Osteoblast (primary cell): ENCODE data around the gene MPPED1. TPM values are rescaled to one million over a fixed set of nuclear protein-coding genes. Genes with fewer than 3 reads are reported as not detected.

ENCODE experiments used
- DNase-seq: peaks from one replicate; pipeline ENCODE4 v3.0.0; 2011; ENCODE audit warnings: low spot score, mixed read lengths; ENCODE audit not compliant: insufficient read length; ENCODE audit errors: missing footprints
- H2AFZ ChIP-seq: 2 replicates; pipeline ENCODE4 v1.6.0; 2011; ENCODE audit warnings: mild to moderate bottlenecking, low read length
- H3K27ac ChIP-seq: 2 replicates; pipeline ENCODE4 v1.5.1; 2011; ENCODE audit warnings: mild to moderate bottlenecking, low read depth, low read length, moderate library complexity
- H3K27me3 ChIP-seq: 2 replicates; pipeline ENCODE4 v1.6.0; 2012; ENCODE audit warnings: mild to moderate bottlenecking, control low read depth, inconsistent platforms, low read length, moderate library complexity; ENCODE audit not compliant: insufficient read depth
- H3K36me3 ChIP-seq: 2 replicates; pipeline ENCODE4 v1.5.1; 2011; ENCODE audit warnings: mild to moderate bottlenecking, low read length, control low read depth, moderate library complexity; ENCODE audit not compliant: insufficient read depth
- H3K4me1 ChIP-seq: 2 replicates; pipeline ENCODE4 v1.5.1; 2011; ENCODE audit warnings: mild to moderate bottlenecking, low read length, control low read depth, moderate library complexity; ENCODE audit not compliant: insufficient read depth
- H3K4me2 ChIP-seq: 2 replicates; pipeline ENCODE4 v1.6.0; 2011; ENCODE audit warnings: mild to moderate bottlenecking, low read length; ENCODE audit not compliant: insufficient read depth
- H3K4me3 ChIP-seq: fragments of 200-600 bp; sonication (generic); 3 replicates; pipeline ENCODE4 v1.5.1; 2012; ENCODE audit warnings: mild to moderate bottlenecking, low read length, inconsistent platforms; ENCODE audit not compliant: insufficient read depth
- H3K79me2 ChIP-seq: 2 replicates; pipeline ENCODE4 v1.6.0; 2012; ENCODE audit warnings: mild to moderate bottlenecking, low read length, control low read depth, inconsistent platforms; ENCODE audit not compliant: insufficient read depth
- H3K9me3 ChIP-seq: 2 replicates; pipeline ENCODE4 v1.5.1; 2011; ENCODE audit warnings: low read depth, low read length, control low read depth
- H4K20me1 ChIP-seq: 2 replicates; pipeline ENCODE4 v1.6.0; 2012; ENCODE audit warnings: mild to moderate bottlenecking, low read length, control low read depth; ENCODE audit not compliant: insufficient read depth
- total RNA-seq: library from RNA; depleted of rRNA; stranded (reverse); fragments of >200 nt; gene quantifications from 2 replicates; pipeline ENCODE4 v1.2.3, GENCODE V29; 2012
- TF ChIP-seq, protein P1 (sequence below): IDR thresholded peaks from 2 replicates; pipeline ENCODE4 v1.5.1; 2011; ENCODE audit warnings: mild to moderate bottlenecking, low read depth, low read length, moderate library complexity; ENCODE audit errors: extremely low read depth

MPPED1 gene
- total RNA-seq, 1 donor: not detected

DNA sequence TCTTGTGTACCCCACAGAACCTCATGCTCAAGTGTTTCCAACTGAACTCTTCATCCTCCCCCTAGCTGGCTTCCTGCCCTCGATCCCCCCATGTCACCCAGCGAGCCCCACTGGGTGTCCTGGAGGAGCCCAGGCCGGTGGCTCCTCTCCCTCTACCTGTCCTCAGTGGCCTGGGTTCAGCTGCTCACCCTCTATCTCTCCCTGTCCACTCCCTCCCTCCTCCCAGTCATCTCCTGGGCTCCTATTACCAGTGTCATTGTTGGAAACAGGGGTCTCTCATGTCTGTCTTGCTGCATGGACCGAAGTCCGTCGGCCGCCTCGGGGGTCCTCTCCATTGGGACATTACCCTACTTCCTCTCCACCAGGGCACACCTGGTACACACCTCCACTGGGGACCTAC, 12.9 kb upstream of the MPPED1 start:
- Histone ChIP-seq H3K27me3 (no peaks in the 10 kb centered on the region), H3K27ac (no peak overlapping the region), H3K9me3 (no peaks in the 10 kb centered on the region), H3K79me2 (no peaks in the 10 kb centered on the region), H3K36me3 (no peaks in the 10 kb centered on the region), H3K4me3 (no peak overlapping the region), H3K4me1 (no peaks in the 10 kb centered on the region), H3K4me2 (no peak overlapping the region), H2AFZ (no peak overlapping the region), H4K20me1 (no peaks in the 10 kb centered on the region)
- TF ChIP-seq, protein P1, sequence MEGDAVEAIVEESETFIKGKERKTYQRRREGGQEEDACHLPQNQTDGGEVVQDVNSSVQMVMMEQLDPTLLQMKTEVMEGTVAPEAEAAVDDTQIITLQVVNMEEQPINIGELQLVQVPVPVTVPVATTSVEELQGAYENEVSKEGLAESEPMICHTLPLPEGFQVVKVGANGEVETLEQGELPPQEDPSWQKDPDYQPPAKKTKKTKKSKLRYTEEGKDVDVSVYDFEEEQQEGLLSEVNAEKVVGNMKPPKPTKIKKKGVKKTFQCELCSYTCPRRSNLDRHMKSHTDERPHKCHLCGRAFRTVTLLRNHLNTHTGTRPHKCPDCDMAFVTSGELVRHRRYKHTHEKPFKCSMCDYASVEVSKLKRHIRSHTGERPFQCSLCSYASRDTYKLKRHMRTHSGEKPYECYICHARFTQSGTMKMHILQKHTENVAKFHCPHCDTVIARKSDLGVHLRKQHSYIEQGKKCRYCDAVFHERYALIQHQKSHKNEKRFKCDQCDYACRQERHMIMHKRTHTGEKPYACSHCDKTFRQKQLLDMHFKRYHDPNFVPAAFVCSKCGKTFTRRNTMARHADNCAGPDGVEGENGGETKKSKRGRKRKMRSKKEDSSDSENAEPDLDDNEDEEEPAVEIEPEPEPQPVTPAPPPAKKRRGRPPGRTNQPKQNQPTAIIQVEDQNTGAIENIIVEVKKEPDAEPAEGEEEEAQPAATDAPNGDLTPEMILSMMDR: no peak
- peak; percentile 56 for DNase-seq

DNA sequence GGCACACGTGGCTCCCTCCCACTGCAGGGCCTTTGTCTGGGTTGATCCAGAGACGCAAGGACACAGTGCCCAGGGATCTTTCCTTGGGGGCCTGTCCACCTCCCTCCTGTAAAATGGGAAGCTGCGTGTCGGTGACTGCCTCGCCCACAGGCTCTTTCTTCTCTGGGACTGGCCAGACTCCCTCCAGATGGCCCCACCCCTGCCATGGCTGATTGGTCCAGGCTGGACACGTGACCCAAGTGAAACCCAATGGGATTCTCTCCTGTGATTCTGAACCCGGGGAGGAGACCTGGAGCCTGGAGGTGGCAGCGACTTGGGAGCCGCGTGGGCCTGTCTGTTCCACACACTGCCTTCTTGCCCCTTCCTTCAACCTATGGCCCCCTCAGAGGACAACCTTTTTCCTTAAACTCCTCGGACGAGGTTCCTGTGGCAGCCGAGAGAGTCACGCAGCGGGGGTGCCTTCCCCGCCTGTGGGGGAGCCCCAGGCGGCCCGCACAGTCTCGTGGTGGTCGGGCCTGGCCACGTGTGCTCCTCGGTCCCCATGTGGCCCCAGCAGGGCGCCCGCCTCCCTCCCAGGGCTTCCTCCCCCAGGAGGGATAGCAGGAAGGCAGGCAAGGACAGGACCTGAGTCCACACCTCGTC, 12.4 kb upstream of the MPPED1 start:
- Histone ChIP-seq H3K79me2 (no peaks in the 10 kb centered on the region), H3K27me3 (no peaks in the 10 kb centered on the region), H4K20me1 (no peaks in the 10 kb centered on the region), H3K36me3 (no peaks in the 10 kb centered on the region), H3K4me2 (no peak overlapping the region), H3K4me3 (no peak overlapping the region), H3K9me3 (no peaks in the 10 kb centered on the region), H2AFZ (no peak overlapping the region), H3K4me1 (no peaks in the 10 kb centered on the region), H3K27ac (no peak overlapping the region)
- peak; percentile 58 for DNase-seq
- TF ChIP-seq, protein P1: no peak

DNA sequence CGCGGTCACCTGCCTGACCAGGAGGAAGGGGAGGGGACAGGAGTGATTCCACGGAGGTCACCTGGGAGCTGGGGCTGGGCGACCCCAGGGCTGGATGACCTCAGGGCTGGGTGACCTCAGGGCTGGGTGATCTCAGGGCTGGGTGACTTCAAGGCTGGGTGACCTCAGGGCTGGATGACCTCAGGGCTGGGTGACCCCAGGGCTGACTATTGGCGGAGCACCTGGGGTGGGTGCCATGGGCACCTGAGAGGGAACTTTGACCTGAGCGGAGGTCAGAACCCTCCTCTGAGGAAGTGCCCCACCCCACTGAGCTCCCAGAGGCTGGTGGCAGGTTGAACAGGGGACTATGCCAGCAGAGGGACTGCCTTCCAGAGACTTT, 11.8 kb upstream of the MPPED1 start:
- H3K36me3 ChIP-seq: no peaks in the 10 kb centered on the region
- H3K4me3 ChIP-seq: no peak overlapping the region
- H4K20me1 ChIP-seq: no peaks in the 10 kb centered on the region
- no peaks in the 10 kb centered on the region for H3K9me3 ChIP-seq
- H3K27ac ChIP-seq: no peak overlapping the region
- TF ChIP-seq, protein P1: no peak
- H3K27me3 ChIP-seq: no peaks in the 10 kb centered on the region
- DNase-seq: no peak
- H3K4me2 ChIP-seq: no peak overlapping the region
- H3K79me2 ChIP-seq: no peaks in the 10 kb centered on the region
- no peaks in the 10 kb centered on the region for H3K4me1 ChIP-seq
- H2AFZ ChIP-seq: no peak overlapping the region

DNA sequence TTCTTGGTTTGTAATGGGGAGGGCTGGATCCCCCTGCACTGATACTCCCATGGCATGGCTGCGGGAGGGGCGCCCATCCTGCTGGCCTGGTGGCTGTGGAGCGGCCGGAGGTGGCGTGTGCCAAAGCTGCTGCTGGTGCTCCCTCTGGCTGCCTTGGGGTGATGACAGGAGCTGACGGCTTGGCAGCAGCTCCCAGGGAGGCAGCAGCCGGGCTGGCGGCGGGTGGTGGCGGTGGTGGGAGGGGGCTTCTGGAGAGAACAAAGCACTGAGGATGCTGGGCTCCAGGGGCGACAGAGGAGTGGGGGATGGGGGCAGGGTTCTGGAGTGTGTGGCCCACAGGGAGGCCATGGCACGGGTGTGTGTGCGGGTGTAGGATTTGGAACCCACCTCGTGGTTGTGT, 11.4 kb upstream of the MPPED1 start:
- H3K4me3 ChIP-seq: no peak overlapping the region
- H3K4me2 ChIP-seq: no peak overlapping the region
- H3K36me3 ChIP-seq: no peaks in the 10 kb centered on the region
- no peak overlapping the region for H3K27ac ChIP-seq
- no peaks in the 10 kb centered on the region for H4K20me1 ChIP-seq
- no peaks in the 10 kb centered on the region for H3K79me2 ChIP-seq
- TF ChIP-seq, protein P1: no peak
- no peak for DNase-seq
- H3K27me3 ChIP-seq: no peaks in the 10 kb centered on the region
- H3K4me1 ChIP-seq: no peaks in the 10 kb centered on the region
- H3K9me3 ChIP-seq: no peaks in the 10 kb centered on the region
- no peak overlapping the region for H2AFZ ChIP-seq
